HCT116 (cell line): Measurements from ENCODE around the gene SHANK2. TPM values are rescaled to one million over a fixed set of nuclear protein-coding genes. Genes with fewer than 3 reads are reported as not detected.

Experiments used
- ATAC-seq: fragments of 200-7000 bp; cut with Tn5 transposase; 2 replicates; pipeline ENCODE4 v1.9.1; 2020; ENCODE audit warnings: mild to moderate bottlenecking, moderate library complexity
- BruUV-seq: library from RNA; stranded (reverse); fragments of 400-500 nt; replicated peaks from 2 replicates; lab custom pipeline; 2021; lab: Mats Ljungman, UMichigan
- CTCF ChIA-PET: fragments of 300-600 bp; sonication (Branson Sonifier 250); formaldehyde crosslinking; loops from one replicate; lab custom pipeline; 2021; ENCODE audit warnings: antibody characterized with exemption; lab: Charles Lee
- POLR2A ChIA-PET: fragments of 300-600, 350-600 bp; sonication (Branson Sonifier 250); formaldehyde crosslinking; loops from one replicate; lab custom pipeline; 2021; ENCODE audit warnings: antibody characterized with exemption; lab: Charles Lee
- RAD21 ChIA-PET, 2 experiments: fragments of 300-600 bp; sonication (Branson Sonifier 250); formaldehyde crosslinking; loops; one replicate each; lab custom pipeline; 2023; ENCODE audit warnings: low total read pairs in 2 of 2; ENCODE audit not compliant: uncharacterized antibody in 2 of 2, unreplicated experiment in 2 of 2, low non-redundant PET in 1 of 2; lab: Charles Lee
- DNase-seq: peaks from one replicate; pipeline ENCODE4 v3.0.0-alpha.2; 2010; ENCODE audit warnings: low read depth, low spot score
- H2AFZ ChIP-seq: fragments of 200-600 bp; shearing (Covaris generic), sonication (generic); 2 replicates; pipeline ENCODE4 v1.6.1; 2017; ENCODE audit warnings: low read depth, mixed run types, mixed read lengths, antibody characterized with exemption, low read length; ENCODE audit not compliant: poor library complexity, severe bottlenecking
- H3K27ac ChIP-seq: 2 replicates; pipeline ENCODE4 v1.5.1; 2012; ENCODE audit warnings: low read depth, low read length
- H3K27me3 ChIP-seq: fragments of 200-600 bp; sonication (generic); 2 replicates; pipeline ENCODE4 v1.6.1; 2016; ENCODE audit warnings: mixed run types, low read length, mixed read lengths; ENCODE audit not compliant: insufficient read depth
- H3K36me3 ChIP-seq, 2 experiments: fragments of 200-500 bp in 1 of 2; fragments of 200-600 bp in 1 of 2; sonication (Bioruptor generic) in 1 of 2; sonication (generic) in 1 of 2; 2 replicates each; pipeline versions ENCODE4 v1.5.1 to v1.6.1; 2014 to 2016; ENCODE audit warnings: low read length in 2 of 2, inconsistent platforms in 1 of 2, mixed read lengths in 1 of 2, mixed run types in 1 of 2; ENCODE audit not compliant: insufficient read depth in 2 of 2, control insufficient read depth in 1 of 2
- H3K4me1 ChIP-seq, 2 experiments: fragments of 200-600 bp in 1 of 2; sonication (generic) in 1 of 2; 2 replicates each; pipeline versions ENCODE4 v1.5.1 to v1.6.1; 2012 to 2017; ENCODE audit warnings: low read length in 2 of 2, inconsistent platforms in 1 of 2, mild to moderate bottlenecking in 1 of 2, mixed read lengths in 1 of 2, mixed run types in 1 of 2, moderate library complexity in 1 of 2; ENCODE audit not compliant: insufficient read depth in 2 of 2, control insufficient read depth in 1 of 2
- H3K4me2 ChIP-seq: fragments of 200-600 bp; sonication (generic); 2 replicates; pipeline ENCODE4 v1.6.1; 2017; ENCODE audit warnings: mixed run types, low read length, mixed read lengths
- H3K4me3 ChIP-seq, 2 experiments: fragments of 200-600 bp in 1 of 2; sonication (generic) in 1 of 2; replicated peaks in 1 of 2; 2 replicates each; pipeline ENCODE4 v1.5.1; 2011 to 2016; ENCODE audit warnings: low read length in 2 of 2, control low read depth in 1 of 2, low read depth in 1 of 2, mild to moderate bottlenecking in 1 of 2, mixed read lengths in 1 of 2, mixed run types in 1 of 2
- H3K79me2 ChIP-seq: fragments of 200-600 bp; sonication (generic); 2 replicates; pipeline ENCODE4 v1.6.1; 2017; ENCODE audit warnings: mild to moderate bottlenecking, mixed run types, low read length, moderate library complexity, mixed read lengths; ENCODE audit not compliant: insufficient read depth
- H3K9ac ChIP-seq: fragments of 200-600 bp; sonication (generic); 2 replicates; pipeline ENCODE4 v1.6.1; 2016; ENCODE audit warnings: low read length, mixed read lengths
- H3K9me2 ChIP-seq: fragments of 200-600 bp; sonication (generic), shearing (Covaris generic); 2 replicates; pipeline ENCODE4 v1.6.1; 2017; ENCODE audit warnings: mixed run types, mild to moderate bottlenecking, moderate library complexity; ENCODE audit not compliant: insufficient read depth
- H3K9me3 ChIP-seq, 2 experiments: fragments of 200-500 bp in 1 of 2; fragments of 200-600 bp in 1 of 2; sonication (Bioruptor generic) in 1 of 2; sonication (generic) in 1 of 2; 2 replicates each; pipeline ENCODE4 v1.6.1; 2014 to 2017; ENCODE audit warnings: low read length in 2 of 2, mixed read lengths in 2 of 2, inconsistent platforms in 1 of 2, low read depth in 1 of 2, mild to moderate bottlenecking in 1 of 2, mixed run types in 1 of 2, moderate library complexity in 1 of 2; ENCODE audit not compliant: control insufficient read depth in 1 of 2, insufficient read depth in 1 of 2
- H4K20me1 ChIP-seq: fragments of 200-600 bp; sonication (generic), shearing (Covaris generic); 2 replicates; pipeline ENCODE4 v1.6.1; 2017; ENCODE audit warnings: mixed run types, mild to moderate bottlenecking, moderate library complexity; ENCODE audit not compliant: insufficient read depth
- CBX3 ChIP-seq: IDR thresholded peaks from 2 replicates; pipeline ENCODE4 v1.6.1; 2012; ENCODE audit warnings: low read depth
- ELF1 ChIP-seq: IDR thresholded peaks from 2 replicates; pipeline ENCODE4 v1.6.1; 2012; ENCODE audit warnings: low read depth, borderline replicate concordance
- JUND ChIP-seq: IDR thresholded peaks from 2 replicates; pipeline ENCODE4 v1.6.1; 2012
- POLR2AphosphoS5 ChIP-seq: IDR thresholded peaks from 2 replicates; pipeline ENCODE4 v1.6.1; 2011; ENCODE audit warnings: mild to moderate bottlenecking, low read depth, low read length, moderate library complexity
- SIN3A ChIP-seq: IDR thresholded peaks from 2 replicates; pipeline ENCODE4 v1.6.1; 2012; ENCODE audit warnings: low read depth
- SP1 ChIP-seq: IDR thresholded peaks from 2 replicates; pipeline ENCODE4 v1.6.1; 2012; ENCODE audit warnings: low read depth
- TCF7L2 ChIP-seq: IDR thresholded peaks from 2 replicates; pipeline ENCODE4 v1.7.0; 2011; ENCODE audit warnings: borderline replicate concordance, inconsistent platforms; ENCODE audit not compliant: insufficient read depth, insufficient read length; ENCODE audit errors: extremely low read depth
- YY1 ChIP-seq: IDR thresholded peaks from 2 replicates; pipeline ENCODE4 v1.6.1; 2011; ENCODE audit warnings: low read length, low read depth, moderate library complexity, mild to moderate bottlenecking; ENCODE audit not compliant: insufficient replicate concordance; ENCODE audit errors: extremely low read depth
- intact Hi-C: fragments of 100-400 bp; cut with micrococcal nuclease; formaldehyde crosslinking; loops from 2 replicates; pipeline ENCODE4 v1.10.0; 2022
- total RNA-seq: library from RNA; stranded (reverse); gene quantifications from one replicate; pipeline ENCODE4 v1.2.1, GENCODE V29; 2021; ENCODE audit not compliant: unreplicated experiment
- TF ChIP-seq, protein P1 (sequence below): IDR thresholded peaks from 2 replicates; pipeline ENCODE4 v1.6.1; 2012
- TF ChIP-seq, protein P2 (sequence below): IDR thresholded peaks from 2 replicates; pipeline ENCODE4 v1.6.1; 2012; ENCODE audit warnings: low read depth
- TF ChIP-seq, protein P3 (sequence below): IDR thresholded peaks from 2 replicates; pipeline ENCODE4 v1.6.1; 2011; ENCODE audit warnings: mild to moderate bottlenecking, low read length, moderate library complexity; ENCODE audit not compliant: insufficient replicate concordance; ENCODE audit errors: extremely low read depth

SHANK2 gene
- total RNA-seq, 1 experiment from 2014 or later = 16.9 TPM

DNA sequence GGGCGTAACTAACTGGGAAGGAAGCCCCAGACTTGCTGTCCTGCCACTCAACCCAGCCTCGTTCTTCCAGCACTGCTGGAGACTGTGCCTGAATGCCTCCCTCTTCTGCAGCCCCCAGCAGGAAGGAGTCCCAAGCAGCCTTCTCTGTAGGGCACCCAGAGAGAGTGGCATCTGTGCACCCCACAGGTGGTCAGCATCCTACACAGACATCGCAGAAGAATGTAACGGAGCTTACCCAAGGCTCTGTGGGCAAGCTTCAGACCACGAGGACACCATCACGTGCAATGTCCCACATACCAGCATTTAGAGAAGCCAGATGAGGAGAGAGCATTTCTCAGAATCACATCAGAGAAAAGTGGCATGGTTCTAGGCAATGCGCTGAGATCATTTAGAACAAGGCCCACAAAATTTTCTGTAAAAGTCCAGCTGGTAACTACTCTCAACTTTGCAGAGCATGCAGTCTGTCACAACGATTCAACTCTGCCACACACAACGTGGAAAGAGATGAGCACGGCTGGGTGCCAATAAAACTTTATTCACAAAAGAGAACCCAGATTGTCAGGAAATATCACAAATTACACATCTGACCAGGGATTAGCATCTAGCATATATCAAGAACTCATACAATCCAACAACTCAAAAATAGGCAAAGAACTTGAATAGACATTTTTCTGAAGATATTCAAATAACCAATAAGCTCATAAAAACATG, 33.4 kb downstream of the SHANK2 start:
- intact Hi-C loops = no loop called here
- CTCF ChIA-PET = no interaction called here
- RAD21 ChIA-PET = no interaction called here
- no peak overlapping the region for H3K4me2 ChIP-seq
- no peak for ATAC-seq
- H2AFZ ChIP-seq = no peak overlapping the region
- H3K9me2 ChIP-seq = no peaks in the 10 kb centered on the region
- no peaks in the 10 kb centered on the region for H4K20me1 ChIP-seq
- H3K79me2 ChIP-seq = no peaks in the 10 kb centered on the region
- no peak overlapping the region for H3K9ac ChIP-seq
- no peaks in the 10 kb centered on the region for H3K4me1 ChIP-seq
- no peaks in the 10 kb centered on the region for H3K36me3 ChIP-seq
- POLR2A ChIA-PET = no interaction called here
- no peak for TF ChIP-seq CBX3
- TF ChIP-seq JUND = no peak
- TF ChIP-seq TCF7L2 = no peak
- no peak for TF ChIP-seq YY1
- no peak for TF ChIP-seq POLR2AphosphoS5
- no peaks in the 10 kb centered on the region for H3K9me3 ChIP-seq
- H3K4me3 ChIP-seq = no peak overlapping the region
- BruUV-seq = no TSS peak
- DNase-seq = no peak
- H3K27me3 ChIP-seq = no peaks in the 10 kb centered on the region
- no peak overlapping the region for H3K27ac ChIP-seq

DNA sequence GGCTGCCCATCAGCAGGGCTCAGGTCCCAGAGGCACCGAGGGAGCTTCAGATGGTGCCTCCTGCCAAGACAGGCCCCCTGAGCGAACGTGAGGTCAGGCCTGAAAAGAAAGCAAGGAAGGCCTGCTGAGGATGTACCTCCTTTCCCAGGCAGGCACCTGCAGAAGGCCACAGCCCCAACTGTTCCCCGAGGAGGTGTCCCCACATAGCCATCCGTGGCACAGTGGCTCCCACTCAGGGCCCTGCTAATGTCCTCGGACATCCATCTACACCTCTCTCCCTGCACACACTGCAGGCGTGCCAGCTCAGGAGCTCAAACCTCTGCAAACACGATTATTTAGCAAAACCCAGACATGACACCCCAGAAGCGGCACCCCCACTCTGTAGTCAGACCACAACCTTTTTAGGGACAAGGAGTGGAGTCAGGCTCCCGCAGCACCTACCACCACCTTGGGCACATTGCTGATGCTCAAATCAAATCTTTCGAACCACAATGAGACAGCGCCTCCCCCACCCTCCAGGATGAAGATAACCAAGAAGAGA, 36.9 kb downstream of the SHANK2 start:
- no peaks in the 10 kb centered on the region for H3K36me3 ChIP-seq
- ChIA-PET POLR2A (no interaction called here), RAD21 (no interaction called here), CTCF (no interaction called here)
- DNase-seq (no peak), ATAC-seq (no peak)
- H3K9ac ChIP-seq = no peak overlapping the region
- H3K4me2 ChIP-seq = no peak overlapping the region
- H3K9me3 ChIP-seq = no peaks in the 10 kb centered on the region
- H4K20me1 ChIP-seq = no peaks in the 10 kb centered on the region
- BruUV-seq = no TSS peak
- no peak overlapping the region for H2AFZ ChIP-seq
- H3K4me1 ChIP-seq = no peaks in the 10 kb centered on the region
- no peak overlapping the region for H3K4me3 ChIP-seq
- H3K27me3 ChIP-seq = no peaks in the 10 kb centered on the region
- TF ChIP-seq SP1 (no peak), TCF7L2 (no peak), SIN3A (no peak), JUND (no peak), ELF1 (no peak)
- TF ChIP-seq, protein P1, sequence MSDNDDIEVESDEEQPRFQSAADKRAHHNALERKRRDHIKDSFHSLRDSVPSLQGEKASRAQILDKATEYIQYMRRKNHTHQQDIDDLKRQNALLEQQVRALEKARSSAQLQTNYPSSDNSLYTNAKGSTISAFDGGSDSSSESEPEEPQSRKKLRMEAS = no peak
- TF ChIP-seq, protein P2, sequence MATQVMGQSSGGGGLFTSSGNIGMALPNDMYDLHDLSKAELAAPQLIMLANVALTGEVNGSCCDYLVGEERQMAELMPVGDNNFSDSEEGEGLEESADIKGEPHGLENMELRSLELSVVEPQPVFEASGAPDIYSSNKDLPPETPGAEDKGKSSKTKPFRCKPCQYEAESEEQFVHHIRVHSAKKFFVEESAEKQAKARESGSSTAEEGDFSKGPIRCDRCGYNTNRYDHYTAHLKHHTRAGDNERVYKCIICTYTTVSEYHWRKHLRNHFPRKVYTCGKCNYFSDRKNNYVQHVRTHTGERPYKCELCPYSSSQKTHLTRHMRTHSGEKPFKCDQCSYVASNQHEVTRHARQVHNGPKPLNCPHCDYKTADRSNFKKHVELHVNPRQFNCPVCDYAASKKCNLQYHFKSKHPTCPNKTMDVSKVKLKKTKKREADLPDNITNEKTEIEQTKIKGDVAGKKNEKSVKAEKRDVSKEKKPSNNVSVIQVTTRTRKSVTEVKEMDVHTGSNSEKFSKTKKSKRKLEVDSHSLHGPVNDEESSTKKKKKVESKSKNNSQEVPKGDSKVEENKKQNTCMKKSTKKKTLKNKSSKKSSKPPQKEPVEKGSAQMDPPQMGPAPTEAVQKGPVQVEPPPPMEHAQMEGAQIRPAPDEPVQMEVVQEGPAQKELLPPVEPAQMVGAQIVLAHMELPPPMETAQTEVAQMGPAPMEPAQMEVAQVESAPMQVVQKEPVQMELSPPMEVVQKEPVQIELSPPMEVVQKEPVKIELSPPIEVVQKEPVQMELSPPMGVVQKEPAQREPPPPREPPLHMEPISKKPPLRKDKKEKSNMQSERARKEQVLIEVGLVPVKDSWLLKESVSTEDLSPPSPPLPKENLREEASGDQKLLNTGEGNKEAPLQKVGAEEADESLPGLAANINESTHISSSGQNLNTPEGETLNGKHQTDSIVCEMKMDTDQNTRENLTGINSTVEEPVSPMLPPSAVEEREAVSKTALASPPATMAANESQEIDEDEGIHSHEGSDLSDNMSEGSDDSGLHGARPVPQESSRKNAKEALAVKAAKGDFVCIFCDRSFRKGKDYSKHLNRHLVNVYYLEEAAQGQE = no peak
- TF ChIP-seq, protein P3, sequence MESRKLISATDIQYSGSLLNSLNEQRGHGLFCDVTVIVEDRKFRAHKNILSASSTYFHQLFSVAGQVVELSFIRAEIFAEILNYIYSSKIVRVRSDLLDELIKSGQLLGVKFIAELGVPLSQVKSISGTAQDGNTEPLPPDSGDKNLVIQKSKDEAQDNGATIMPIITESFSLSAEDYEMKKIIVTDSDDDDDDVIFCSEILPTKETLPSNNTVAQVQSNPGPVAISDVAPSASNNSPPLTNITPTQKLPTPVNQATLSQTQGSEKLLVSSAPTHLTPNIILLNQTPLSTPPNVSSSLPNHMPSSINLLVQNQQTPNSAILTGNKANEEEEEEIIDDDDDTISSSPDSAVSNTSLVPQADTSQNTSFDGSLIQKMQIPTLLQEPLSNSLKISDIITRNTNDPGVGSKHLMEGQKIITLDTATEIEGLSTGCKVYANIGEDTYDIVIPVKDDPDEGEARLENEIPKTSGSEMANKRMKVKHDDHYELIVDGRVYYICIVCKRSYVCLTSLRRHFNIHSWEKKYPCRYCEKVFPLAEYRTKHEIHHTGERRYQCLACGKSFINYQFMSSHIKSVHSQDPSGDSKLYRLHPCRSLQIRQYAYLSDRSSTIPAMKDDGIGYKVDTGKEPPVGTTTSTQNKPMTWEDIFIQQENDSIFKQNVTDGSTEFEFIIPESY = no peak
- no peaks in the 10 kb centered on the region for H3K9me2 ChIP-seq
- H3K79me2 ChIP-seq = no peaks in the 10 kb centered on the region
- no peak overlapping the region for H3K27ac ChIP-seq
- intact Hi-C loops = no loop called here
